ENCODE results near the gene PUS7.
A peak's percentile ranks its signal among the peaks of the same experiment; 100 is the strongest.

Gene PUS7

DNA sequence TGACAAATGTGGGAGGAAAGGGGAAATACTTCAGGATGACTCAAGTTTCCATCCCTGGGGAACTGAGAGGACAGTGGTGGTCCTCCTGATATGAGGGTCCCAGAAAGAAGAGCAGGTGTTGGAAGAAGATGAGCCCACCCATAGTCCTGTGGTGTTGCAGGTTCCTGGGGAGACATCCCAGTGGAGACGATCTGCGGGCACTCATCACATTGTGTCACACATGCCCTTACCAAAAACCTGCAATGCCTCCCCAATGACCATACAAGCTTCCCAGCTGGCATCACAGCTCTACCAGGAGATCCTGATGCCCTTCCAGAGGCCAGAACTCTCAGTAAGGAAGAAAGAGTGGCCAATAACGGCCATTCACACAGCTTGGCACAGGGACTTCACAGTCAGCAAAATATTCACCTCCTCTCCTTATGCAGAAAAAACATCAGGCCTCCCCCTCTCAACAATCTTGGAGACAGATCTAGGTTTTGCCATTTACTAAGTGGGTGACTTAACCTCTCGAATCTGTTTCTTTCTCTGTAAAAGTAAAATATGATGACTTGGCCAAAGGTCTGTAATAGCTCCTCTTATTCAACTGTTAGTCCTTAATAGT is 9.0 kb downstream of the PUS7 start:
- peak overlapping the region; percentile 45 for H3K27ac ChIP-seq
- no peak for TF ChIP-seq ZFX (IDR thresholded peaks at IDR 0.05)
- TF ChIP-seq CTCF (conservative IDR thresholded peaks at IDR 0.05): no peak

GRCh38 chr7:105512415-105512814 is 9.7 kb downstream of the PUS7 start:
- H3K27ac ChIP-seq: peak overlapping the region; percentile 45
- TF ChIP-seq ZFX (IDR thresholded peaks at IDR 0.05): no peak
- no peak for TF ChIP-seq CTCF (conservative IDR thresholded peaks at IDR 0.05)

GRCh38 chr7:105502173-105502572 is 19.9 kb downstream of the PUS7 start:
- no peak overlapping the region for H3K27ac ChIP-seq
- TF ChIP-seq CTCF (conservative IDR thresholded peaks at IDR 0.05) (no peak), ZFX (IDR thresholded peaks at IDR 0.05) (no peak)

DNA sequence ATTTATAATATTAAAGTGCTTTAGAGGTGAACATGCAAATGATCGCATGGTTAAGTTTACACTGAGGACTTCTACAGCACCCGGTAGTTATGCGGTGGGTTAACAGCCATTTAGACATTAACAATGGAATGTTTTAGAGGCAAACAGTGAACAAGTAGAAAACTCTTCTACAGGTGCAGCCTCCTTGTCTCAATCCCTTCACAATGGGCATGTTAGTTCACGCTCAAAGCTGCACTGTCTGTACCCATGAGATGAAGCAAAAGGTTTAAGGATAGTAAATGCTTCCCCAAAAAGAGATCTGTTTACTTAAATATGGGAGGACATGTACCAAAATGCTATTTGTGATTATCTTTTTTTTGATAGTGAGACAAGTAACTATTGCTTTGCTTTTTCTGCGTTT is 25.1 kb downstream of the PUS7 start:
- H3K27ac ChIP-seq: no peak overlapping the region
- TF ChIP-seq CTCF (conservative IDR thresholded peaks at IDR 0.05) (no peak), ZFX (IDR thresholded peaks at IDR 0.05) (no peak)

DNA sequence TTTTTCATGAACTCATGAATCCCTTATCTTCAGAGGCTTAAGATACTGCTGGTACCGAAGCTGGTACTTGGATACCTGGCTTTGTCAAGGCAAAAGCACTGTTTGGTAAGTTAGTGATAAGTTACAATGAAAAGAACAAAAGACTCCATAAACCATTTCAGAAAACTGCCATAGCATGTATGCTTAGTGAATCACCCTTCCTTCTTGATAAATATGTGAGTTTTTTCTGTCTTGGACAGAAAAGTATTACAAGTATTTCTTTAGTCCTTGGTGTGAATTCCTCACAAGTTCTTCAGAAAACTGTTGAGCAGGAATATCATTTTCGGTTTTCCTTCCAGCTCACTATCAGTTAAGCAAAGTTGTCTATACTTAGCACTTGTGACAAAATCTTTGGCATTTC is 25.6 kb downstream of the PUS7 start:
- TF ChIP-seq ZFX (IDR thresholded peaks at IDR 0.05) (no peak), CTCF (conservative IDR thresholded peaks at IDR 0.05) (no peak)
- H3K27ac ChIP-seq: no peak overlapping the region

DNA sequence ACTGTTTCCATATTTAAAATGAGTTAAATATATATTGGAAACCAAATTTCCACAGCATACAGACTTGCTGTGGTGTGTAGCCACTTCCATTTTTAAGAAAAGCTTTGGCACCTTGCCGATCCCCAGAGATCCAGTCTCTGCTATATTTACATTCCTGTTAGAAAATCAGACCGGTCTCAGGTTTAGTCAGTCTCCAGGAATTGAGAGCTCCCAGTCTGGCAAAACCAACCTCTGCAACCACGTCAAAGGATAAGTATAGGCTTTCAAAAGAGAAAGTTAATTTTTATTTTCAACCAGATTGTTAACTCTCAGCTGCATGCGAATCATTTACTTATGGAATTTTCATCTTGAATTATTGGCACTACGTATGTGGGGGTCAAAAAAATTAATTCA is 28.2 kb downstream of the PUS7 start:
- no peak overlapping the region for H3K27ac ChIP-seq

More for the DNA sequence above, 28.2 kb downstream of the PUS7 start:
- TF ChIP-seq CTCF (conservative IDR thresholded peaks at IDR 0.05) (no peak), ZFX (IDR thresholded peaks at IDR 0.05) (no peak)
